Measurements from ENCODE around the gene VAMP2. TPM values are rescaled to one million over a fixed set of nuclear protein-coding genes. Genes with fewer than 3 reads are reported as not detected.

The VAMP2 gene
- total and polyA plus RNA-seq, 9 of the 15 experiments (the other 6 are each of a cell fraction or from before 2014, with no cell fraction given), result 2.3 to 31.8 (median 6.0) TPM

GRCh38 chr17:8153957-8154607 lies 8.7 kb downstream of the VAMP2 start (continued):
- TF ChIP-seq PTRF (tag; IDR thresholded peaks at IDR 0.05), result no peak
- no peak for TF ChIP-seq ZNF79 (CRISPR knock-in tag; IDR thresholded peaks at IDR 0.05; ENCODE audit: low read depth)
- no peak for TF ChIP-seq SLC30A9 (CRISPR knock-in tag; IDR thresholded peaks at IDR 0.05)
- TF ChIP-seq, protein P1, sequence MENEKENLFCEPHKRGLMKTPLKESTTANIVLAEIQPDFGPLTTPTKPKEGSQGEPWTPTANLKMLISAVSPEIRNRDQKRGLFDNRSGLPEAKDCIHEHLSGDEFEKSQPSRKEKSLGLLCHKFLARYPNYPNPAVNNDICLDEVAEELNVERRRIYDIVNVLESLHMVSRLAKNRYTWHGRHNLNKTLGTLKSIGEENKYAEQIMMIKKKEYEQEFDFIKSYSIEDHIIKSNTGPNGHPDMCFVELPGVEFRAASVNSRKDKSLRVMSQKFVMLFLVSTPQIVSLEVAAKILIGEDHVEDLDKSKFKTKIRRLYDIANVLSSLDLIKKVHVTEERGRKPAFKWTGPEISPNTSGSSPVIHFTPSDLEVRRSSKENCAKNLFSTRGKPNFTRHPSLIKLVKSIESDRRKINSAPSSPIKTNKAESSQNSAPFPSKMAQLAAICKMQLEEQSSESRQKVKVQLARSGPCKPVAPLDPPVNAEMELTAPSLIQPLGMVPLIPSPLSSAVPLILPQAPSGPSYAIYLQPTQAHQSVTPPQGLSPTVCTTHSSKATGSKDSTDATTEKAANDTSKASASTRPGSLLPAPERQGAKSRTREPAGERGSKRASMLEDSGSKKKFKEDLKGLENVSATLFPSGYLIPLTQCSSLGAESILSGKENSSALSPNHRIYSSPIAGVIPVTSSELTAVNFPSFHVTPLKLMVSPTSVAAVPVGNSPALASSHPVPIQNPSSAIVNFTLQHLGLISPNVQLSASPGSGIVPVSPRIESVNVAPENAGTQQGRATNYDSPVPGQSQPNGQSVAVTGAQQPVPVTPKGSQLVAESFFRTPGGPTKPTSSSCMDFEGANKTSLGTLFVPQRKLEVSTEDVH (IDR thresholded peaks at IDR 0.05; ENCODE audit: low read depth, partially characterized antibody), result no peak
- no peak for TF ChIP-seq RBBP5 (IDR thresholded peaks at IDR 0.05; ENCODE audit: borderline replicate concordance, insufficient read depth, low read length, poor library complexity, severe bottlenecking)
- no peak for TF ChIP-seq ZNF695 (CRISPR knock-in tag; IDR thresholded peaks at IDR 0.05)
- no peak for TF ChIP-seq BRCA1 (IDR thresholded peaks at IDR 0.05)
- no peak for TF ChIP-seq BRCA1 (CRISPR knock-in tag; IDR thresholded peaks at IDR 0.05)
- peak; percentile 45 for TF ChIP-seq TAF1 (IDR thresholded peaks at IDR 0.05; ENCODE audit: control insufficient read depth, extremely low read depth, insufficient read depth, low read length, severe bottlenecking)
- no peak for TF ChIP-seq ZKSCAN1 (IDR thresholded peaks at IDR 0.05; ENCODE audit: low read depth, low read length)
- no peak for TF ChIP-seq DNMT1 (IDR thresholded peaks at IDR 0.05)
- peak; percentile 68 for TF ChIP-seq CXXC5 (CRISPR knock-in tag; IDR thresholded peaks at IDR 0.05)
- no peak for TF ChIP-seq SRSF3 (IDR thresholded peaks at IDR 0.05; ENCODE audit: insufficient read depth, low read length)
- TF ChIP-seq SMAD4 (CRISPR knock-in tag; conservative IDR thresholded peaks at IDR 0.05), result peak; percentile 42; the same call in 1 of the 2 replicates
- no peak for TF ChIP-seq ZNF707 (CRISPR knock-in tag; conservative IDR thresholded peaks at IDR 0.05)
- TF ChIP-seq SMAD2 (IDR thresholded peaks at IDR 0.05; ENCODE audit: low read depth, low read length), result no peak
- TF ChIP-seq SRSF9 (IDR thresholded peaks at IDR 0.05; ENCODE audit: borderline replicate concordance, low read depth, low read length), result no peak
- no peak for TF ChIP-seq SAFB2 (IDR thresholded peaks at IDR 0.05; ENCODE audit: borderline replicate concordance, low read depth, low read length, severe bottlenecking)
- 0 out of 2 replicates have a peak, but pooled peaks have one; percentile 22 for TF ChIP-seq LARP7 (IDR thresholded peaks at IDR 0.05)
- peak; percentile 33 for TF ChIP-seq NEUROD1 (IDR thresholded peaks at IDR 0.05; ENCODE audit: borderline replicate concordance, low read depth, low read length, partially characterized antibody)
- TF ChIP-seq ZBTB9 (CRISPR knock-in tag; IDR thresholded peaks at IDR 0.05), result no peak
- TF ChIP-seq GABPA (tag; conservative IDR thresholded peaks at IDR 0.05; ENCODE audit: low read depth), result peak; percentile 49
- TF ChIP-seq KDM1A (IDR thresholded peaks at IDR 0.05), result no peak
- TF ChIP-seq HEY1 (CRISPR knock-in tag; IDR thresholded peaks at IDR 0.05; ENCODE audit: borderline replicate concordance), result no peak
- no peak for TF ChIP-seq ZNF263 (CRISPR knock-in tag; IDR thresholded peaks at IDR 0.05; ENCODE audit: borderline replicate concordance)
- TF ChIP-seq SIN3A (IDR thresholded peaks at IDR 0.05; ENCODE audit: borderline replicate concordance in 2 of 2, control insufficient read depth in 1 of 2, low read depth in 2 of 2, low read length in 2 of 2), result peak in 1 of 2 experiments; percentile 48; a peak in 1 of 4 replicates
